Neural cell (in vitro differentiated cells): ENCODE data around the gene UCP2. TPM values are rescaled to one million over a fixed set of nuclear protein-coding genes. Genes with fewer than 3 reads are reported as not detected.

Experiments used
- H2AFZ ChIP-seq: fragments of 200-600, 300-800 bp; sonication (generic), shearing (Covaris generic); 2 replicates; pipeline ENCODE4 v1.6.0; 2014; ENCODE audit warnings: low read depth, mild to moderate bottlenecking, antibody characterized with exemption, low read length, moderate library complexity
- H3F3A ChIP-seq: fragments of 200-600 bp; shearing (Covaris generic); 2 replicates; pipeline ENCODE4 v1.6.1; 2016; ENCODE audit warnings: mild to moderate bottlenecking, moderate library complexity, mixed read lengths, antibody characterized with exemption, low read length; ENCODE audit not compliant: insufficient read depth, poor library complexity, severe bottlenecking
- H3K27ac ChIP-seq: fragments of 200-600, 300-800 bp; sonication (generic), shearing (Covaris generic); 2 replicates; pipeline ENCODE4 v1.5.1; 2014; ENCODE audit warnings: mild to moderate bottlenecking, low read length, moderate library complexity
- H3K27me3 ChIP-seq: fragments of 300-800, 200-600 bp; sonication (generic), shearing (Covaris generic); 2 replicates; pipeline ENCODE4 v1.6.0; 2014; ENCODE audit warnings: mild to moderate bottlenecking, low read depth, low read length, moderate library complexity; ENCODE audit not compliant: insufficient read depth
- H3K36me3 ChIP-seq: fragments of 300-800, 200-600 bp; sonication (generic), shearing (Covaris generic); 2 replicates; pipeline ENCODE4 v1.5.1; 2014; ENCODE audit warnings: mild to moderate bottlenecking, antibody characterized with exemption, low read length, moderate library complexity; ENCODE audit not compliant: insufficient read depth
- H3K4me2 ChIP-seq: fragments of 300-800, 200-600 bp; sonication (generic), shearing (Covaris generic); 2 replicates; pipeline ENCODE4 v1.6.0; 2014; ENCODE audit warnings: mild to moderate bottlenecking, low read length
- H3K4me3 ChIP-seq: fragments of 300-800, 200-600 bp; sonication (generic), shearing (Covaris generic); 2 replicates; pipeline ENCODE4 v1.5.1; 2014; ENCODE audit warnings: mild to moderate bottlenecking, low read length, moderate library complexity
- H3K79me2 ChIP-seq: fragments of 200-600 bp; shearing (Covaris generic); replicated peaks from 2 replicates; pipeline ENCODE4 v1.6.0; 2014; ENCODE audit warnings: mild to moderate bottlenecking, low read length, moderate library complexity; ENCODE audit not compliant: insufficient read depth
- H3K9ac ChIP-seq: fragments of 300-800, 200-600 bp; sonication (generic), shearing (Covaris generic); 2 replicates; pipeline ENCODE4 v1.6.1; 2016; ENCODE audit warnings: mild to moderate bottlenecking, low read length, mixed read lengths
- H3K9me2 ChIP-seq: fragments of 200-600 bp; shearing (Covaris generic); 2 replicates; pipeline ENCODE4 v1.6.1; 2016; ENCODE audit warnings: mild to moderate bottlenecking, low read length, mixed read lengths; ENCODE audit not compliant: insufficient read depth
- H3K9me3 ChIP-seq: fragments of 200-600, 300-800 bp; sonication (generic), shearing (Covaris generic); 2 replicates; pipeline ENCODE4 v1.6.1; 2016; ENCODE audit warnings: mild to moderate bottlenecking, mixed run types, low read length, moderate library complexity, mixed read lengths
- H4K20me1 ChIP-seq: fragments of 200-600 bp; shearing (Covaris generic); 2 replicates; pipeline ENCODE4 v1.6.1; 2016; ENCODE audit warnings: mild to moderate bottlenecking, mixed run types; ENCODE audit not compliant: insufficient read depth
- CTCF ChIP-seq: fragments of 450-650 bp; IDR thresholded peaks from 2 replicates; pipeline ENCODE4 v1.5.1; 2014; ENCODE audit warnings: antibody characterized with exemption, mild to moderate bottlenecking, moderate library complexity; ENCODE audit not compliant: poor library complexity, severe bottlenecking
- EP300 ChIP-seq: fragments of 450-650 bp; conservative IDR thresholded peaks from 2 replicates; pipeline ENCODE4 v1.6.1; 2014; ENCODE audit warnings: antibody characterized with exemption, mild to moderate bottlenecking, moderate library complexity; ENCODE audit not compliant: poor library complexity, severe bottlenecking
- EZH2 ChIP-seq: fragments of 200-600, 300-800 bp; shearing (Covaris generic), sonication (generic); IDR thresholded peaks from 2 replicates; pipeline ENCODE4 v1.6.1; 2014; ENCODE audit warnings: antibody characterized with exemption, low read length, borderline replicate concordance, mild to moderate bottlenecking; ENCODE audit not compliant: insufficient read depth, poor library complexity, severe bottlenecking
- MXI1 ChIP-seq: fragments of 450-650 bp; conservative IDR thresholded peaks from 2 replicates; pipeline ENCODE4 v1.6.1; 2014; ENCODE audit warnings: antibody characterized with exemption, mild to moderate bottlenecking; ENCODE audit not compliant: poor library complexity, severe bottlenecking
- POLR2AphosphoS5 ChIP-seq: IDR thresholded peaks from 2 replicates; pipeline ENCODE4 v1.6.1; 2012
- RAD21 ChIP-seq: fragments of 450-650 bp; conservative IDR thresholded peaks from 2 replicates; pipeline ENCODE4 v1.6.1; 2014; ENCODE audit warnings: antibody characterized with exemption, mild to moderate bottlenecking, moderate library complexity
- REST ChIP-seq: IDR thresholded peaks from 2 replicates; pipeline ENCODE4 v1.6.1; 2012; ENCODE audit warnings: borderline replicate concordance
- SMC3 ChIP-seq: fragments of 450-650 bp; conservative IDR thresholded peaks from 2 replicates; pipeline ENCODE4 v1.6.1; 2014; ENCODE audit warnings: antibody characterized with exemption, mild to moderate bottlenecking, moderate library complexity; ENCODE audit not compliant: poor library complexity
- TAF1 ChIP-seq: IDR thresholded peaks from 2 replicates; pipeline ENCODE4 v1.6.1; 2012; ENCODE audit warnings: low read depth
- polyA plus RNA-seq: library from polyadenylated mRNA; depleted of rRNA; stranded (reverse); fragments of >200 nt; gene quantifications from 2 replicates; pipeline ENCODE4 v1.2.3, GENCODE V29; 2014

Gene UCP2
- polyA plus RNA-seq, 1 donor from 2014 or later: not detected

- no peaks in the 10 kb centered on the region for H3K9me3 ChIP-seq
- no peak overlapping the region for H3K4me3 ChIP-seq
- no peaks in the 10 kb centered on the region for H3F3A ChIP-seq
- H3K27me3 ChIP-seq: no peaks in the 10 kb centered on the region
- H3K36me3 ChIP-seq: no peaks in the 10 kb centered on the region
- TF ChIP-seq TAF1 (no peak), RAD21 (no peak), POLR2AphosphoS5 (no peak), SMC3 (no peak), CTCF (no peak), EZH2 (no peak), EP300 (no peak), MXI1 (no peak), REST (no peak)
- H4K20me1 ChIP-seq: no peaks in the 10 kb centered on the region
- no peak overlapping the region for H3K4me2 ChIP-seq
- H3K9me2 ChIP-seq: no peaks in the 10 kb centered on the region
- H3K9ac ChIP-seq: no peak overlapping the region
- H2AFZ ChIP-seq: no peak overlapping the region
- no peaks in the 10 kb centered on the region for H3K79me2 ChIP-seq
- no peak overlapping the region for H3K27ac ChIP-seq
Observed at GRCh38 chr11:74014880-74015279, 32.2 kb upstream of the UCP2 start.

GRCh38 chr11:74013141-74013540 is 30.5 kb upstream of the UCP2 start:
- H2AFZ ChIP-seq: no peak overlapping the region
- TF ChIP-seq POLR2AphosphoS5 (no peak), MXI1 (no peak), SMC3 (no peak), RAD21 (no peak), EP300 (no peak), REST (no peak), TAF1 (no peak), EZH2 (no peak), CTCF (no peak)
- no peaks in the 10 kb centered on the region for H3K79me2 ChIP-seq
- no peaks in the 10 kb centered on the region for H4K20me1 ChIP-seq
- no peaks in the 10 kb centered on the region for H3K27me3 ChIP-seq
- no peaks in the 10 kb centered on the region for H3K36me3 ChIP-seq
- H3F3A ChIP-seq: no peaks in the 10 kb centered on the region
- no peak overlapping the region for H3K4me2 ChIP-seq
- H3K9me3 ChIP-seq: no peaks in the 10 kb centered on the region
- no peak overlapping the region for H3K9ac ChIP-seq
- no peak overlapping the region for H3K4me3 ChIP-seq
- H3K27ac ChIP-seq: no peak overlapping the region
- H3K9me2 ChIP-seq: no peaks in the 10 kb centered on the region
